Measurements from ENCODE around the gene CELF4.
A peak's percentile ranks its signal among the peaks of the same experiment; 100 is the strongest.

Gene CELF4

DNA sequence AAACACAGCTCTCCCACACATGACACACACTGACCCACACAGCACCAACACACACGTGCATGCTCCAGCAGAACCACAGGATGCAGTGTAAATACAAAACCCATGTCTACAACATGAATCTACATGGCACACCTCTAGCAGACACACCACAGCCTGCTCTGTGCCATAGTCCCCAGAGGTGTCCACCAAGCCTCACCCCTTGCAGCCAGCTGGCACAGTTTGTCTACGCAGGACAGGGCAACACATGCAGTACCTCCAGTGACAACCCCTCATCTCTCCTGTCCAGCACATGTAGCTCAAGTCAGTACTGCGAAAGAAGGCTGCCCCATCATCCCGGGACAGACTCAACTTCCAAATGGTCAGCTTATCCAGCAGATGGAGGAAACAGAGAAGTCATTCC lies 18.9 kb downstream of the CELF4 start:
- no peak for DNase-seq (ENCODE audit: low spot score)

DNA sequence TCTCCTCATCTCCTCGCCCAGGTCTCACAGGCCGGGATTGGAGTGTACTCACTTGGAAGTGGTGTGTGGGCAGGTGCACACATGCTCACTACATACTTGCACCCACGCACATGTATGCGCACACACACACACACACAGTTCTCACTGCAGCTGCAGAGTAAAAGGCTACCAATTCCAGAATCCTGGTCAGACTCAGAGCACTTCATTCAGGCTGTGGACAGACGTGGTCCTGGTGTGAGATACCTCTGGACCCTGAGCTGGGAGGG lies 19.4 kb downstream of the CELF4 start:
- DNase-seq (ENCODE audit: low spot score) = no peak

DNA sequence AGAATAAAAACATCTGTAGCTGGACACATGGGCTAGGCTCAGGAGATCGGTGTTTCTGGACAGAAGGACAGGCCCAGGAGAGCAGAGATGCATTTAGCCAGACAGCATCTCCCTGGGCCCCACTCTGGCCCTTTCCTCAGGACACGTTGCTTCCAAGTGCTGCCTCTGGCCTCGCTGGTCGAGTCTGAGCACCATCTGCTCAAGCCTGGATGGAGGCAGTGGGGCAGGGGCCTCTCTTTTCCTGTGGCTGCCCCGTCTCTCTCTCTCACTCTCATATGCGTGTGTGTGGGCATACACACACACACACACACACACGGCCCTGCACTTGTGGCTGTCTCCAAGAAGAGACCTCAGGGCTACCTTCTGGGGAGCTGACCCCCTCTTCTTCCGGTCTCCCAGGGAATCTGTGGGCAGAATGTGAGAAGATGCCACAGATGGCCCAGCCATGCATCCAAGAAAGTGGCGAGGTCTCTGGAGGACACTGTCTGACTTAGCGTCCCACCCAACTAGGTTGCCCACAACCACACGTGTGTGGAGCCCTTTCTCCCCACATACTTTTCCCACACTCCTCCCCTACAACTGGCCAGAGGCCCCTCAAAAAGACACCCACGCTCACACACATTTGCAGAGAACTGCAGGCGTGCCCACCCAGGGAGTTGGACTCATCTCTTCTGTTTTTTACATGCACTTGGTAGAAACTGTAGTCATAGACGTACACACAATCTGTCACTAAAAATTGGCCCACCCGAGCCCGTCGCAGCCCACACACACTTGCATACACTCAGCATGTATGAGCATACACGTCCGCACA lies 19.9 kb downstream of the CELF4 start:
- DNase-seq (ENCODE audit: low spot score) = no peak

DNA sequence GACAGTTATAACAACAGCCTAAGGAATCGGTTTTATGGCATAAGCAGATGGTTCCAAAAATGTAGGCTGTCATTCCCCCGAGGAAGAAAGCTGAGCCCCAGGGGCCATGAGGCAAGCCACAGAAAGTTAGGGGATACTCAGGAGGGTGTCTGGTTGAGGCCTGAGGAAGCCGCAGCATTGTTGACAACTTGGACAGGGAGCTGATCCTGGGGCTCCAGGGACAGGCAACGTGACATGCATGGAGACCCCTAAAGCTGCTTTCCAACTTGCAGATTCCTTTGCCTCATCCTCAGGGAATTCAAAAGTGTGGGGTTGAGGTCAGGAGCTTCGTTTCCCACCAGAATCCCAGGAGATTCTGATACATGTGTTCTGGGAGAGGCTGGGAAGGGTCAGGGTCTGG lies 20.9 kb downstream of the CELF4 start:
- DNase-seq (ENCODE audit: low spot score) = no peak

DNA sequence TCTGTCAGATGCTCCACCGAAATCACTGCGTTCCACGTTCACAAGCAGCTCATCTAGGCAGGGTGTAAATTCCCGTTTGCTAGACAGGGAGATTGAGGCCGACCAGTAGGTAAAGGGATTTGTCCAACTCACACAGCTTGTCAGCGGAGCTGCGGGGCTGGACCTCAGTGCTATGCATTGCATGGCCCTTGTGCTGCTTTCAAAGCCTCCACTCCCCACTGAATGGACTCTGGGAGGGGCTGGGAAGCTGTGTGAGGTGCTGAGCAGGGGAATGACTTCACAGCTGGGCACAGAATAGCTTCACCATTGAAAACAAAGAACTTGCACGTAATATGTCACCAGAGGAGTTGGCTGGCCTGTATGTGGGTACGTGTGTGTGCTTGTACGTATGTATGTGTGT lies 21.4 kb downstream of the CELF4 start:
- DNase-seq (ENCODE audit: low spot score) = no peak

DNA sequence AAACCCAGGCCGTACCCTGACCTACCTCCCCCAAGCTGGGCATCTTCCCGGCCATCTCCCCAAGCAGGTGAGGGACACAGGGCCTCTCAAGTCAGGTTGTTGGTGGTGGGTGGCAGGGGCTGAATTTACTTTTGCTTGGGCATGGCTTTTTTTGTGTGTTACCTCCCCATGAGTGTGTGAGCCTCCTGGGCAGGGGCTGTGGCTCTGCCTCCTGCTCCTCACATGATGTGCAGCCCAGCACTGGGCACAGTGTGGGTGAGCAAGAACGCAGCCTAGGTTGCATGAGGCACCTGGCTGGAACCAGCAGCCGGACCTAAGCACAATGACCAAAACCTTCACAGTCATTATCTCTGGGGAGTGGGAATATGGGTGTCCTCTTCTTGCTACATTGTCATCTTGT lies 22.3 kb downstream of the CELF4 start:
- DNase-seq (ENCODE audit: low spot score) = no peak

DNA sequence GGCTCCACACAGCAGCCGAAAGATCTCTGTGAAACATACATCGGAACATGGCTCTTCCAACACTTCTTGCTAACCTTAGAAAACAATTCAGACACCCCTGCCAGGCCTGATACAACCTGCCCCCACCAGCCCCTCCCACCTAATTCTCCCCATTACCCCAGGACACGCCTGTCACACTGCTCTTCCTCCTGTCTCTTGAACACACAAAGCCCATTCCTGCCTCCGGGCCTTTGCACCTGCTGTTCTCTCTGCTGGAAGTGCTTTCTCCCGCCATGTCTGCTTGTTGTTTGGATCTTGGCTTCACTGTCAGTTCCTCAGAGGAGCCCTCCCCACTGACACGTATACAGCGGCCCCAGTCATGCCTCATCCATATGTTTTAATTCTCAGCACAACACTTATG lies 24.1 kb downstream of the CELF4 start:
- DNase-seq (ENCODE audit: low spot score) = no peak

DNA sequence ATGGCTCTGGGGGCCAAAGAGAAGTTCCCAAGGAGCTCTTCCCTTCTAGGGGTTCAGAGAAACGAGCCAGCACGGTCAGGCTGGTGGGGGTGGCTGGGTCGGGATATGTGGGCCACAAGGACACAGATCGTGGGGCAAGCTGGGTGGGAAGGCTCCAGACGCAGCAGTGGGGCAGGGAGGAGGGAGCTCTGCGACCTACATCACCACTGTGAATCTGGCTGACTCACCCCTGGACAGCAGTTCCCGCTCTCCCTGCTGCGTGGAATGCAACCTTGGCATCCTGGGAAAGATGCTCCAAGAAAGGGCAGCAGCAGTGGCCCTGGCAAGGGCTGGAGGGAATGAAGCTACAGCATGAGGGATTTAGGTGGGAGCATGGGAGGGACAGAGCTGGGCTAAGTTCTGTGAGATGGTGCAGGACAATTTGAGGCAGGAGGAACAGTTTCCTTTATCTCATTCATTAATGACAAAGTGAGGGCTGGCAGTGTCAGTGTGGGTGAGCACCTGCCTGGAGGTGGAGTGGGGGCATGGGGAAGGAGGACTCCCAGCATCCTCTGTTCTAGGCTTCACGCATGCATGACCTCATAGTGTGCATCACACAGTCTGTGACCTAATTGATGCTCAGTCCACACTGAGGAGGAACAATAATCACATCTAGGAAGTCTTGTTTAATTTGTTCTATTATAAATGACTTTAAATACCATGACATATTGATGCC lies 25.0 kb downstream of the CELF4 start:
- no peak for DNase-seq (ENCODE audit: low spot score)

DNA sequence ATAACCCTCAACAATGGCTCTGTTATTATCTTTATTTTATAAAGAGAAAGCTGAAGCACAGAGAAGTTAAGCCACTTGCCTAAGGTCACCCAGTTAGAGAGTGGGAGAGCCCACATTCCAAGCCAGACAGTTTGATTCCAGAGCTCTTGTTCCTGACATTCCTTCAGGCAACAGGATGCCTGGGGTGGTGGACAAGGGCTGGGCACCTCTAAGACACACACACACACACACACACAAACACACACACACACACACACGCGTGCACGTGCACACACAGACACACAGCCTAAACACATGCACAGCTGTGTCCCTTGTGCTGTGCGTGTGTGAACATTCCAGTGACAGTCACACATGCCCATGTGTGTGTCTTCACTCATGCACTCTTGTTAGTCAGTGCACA lies 26.4 kb downstream of the CELF4 start:
- DNase-seq (ENCODE audit: low spot score) = no peak

DNA sequence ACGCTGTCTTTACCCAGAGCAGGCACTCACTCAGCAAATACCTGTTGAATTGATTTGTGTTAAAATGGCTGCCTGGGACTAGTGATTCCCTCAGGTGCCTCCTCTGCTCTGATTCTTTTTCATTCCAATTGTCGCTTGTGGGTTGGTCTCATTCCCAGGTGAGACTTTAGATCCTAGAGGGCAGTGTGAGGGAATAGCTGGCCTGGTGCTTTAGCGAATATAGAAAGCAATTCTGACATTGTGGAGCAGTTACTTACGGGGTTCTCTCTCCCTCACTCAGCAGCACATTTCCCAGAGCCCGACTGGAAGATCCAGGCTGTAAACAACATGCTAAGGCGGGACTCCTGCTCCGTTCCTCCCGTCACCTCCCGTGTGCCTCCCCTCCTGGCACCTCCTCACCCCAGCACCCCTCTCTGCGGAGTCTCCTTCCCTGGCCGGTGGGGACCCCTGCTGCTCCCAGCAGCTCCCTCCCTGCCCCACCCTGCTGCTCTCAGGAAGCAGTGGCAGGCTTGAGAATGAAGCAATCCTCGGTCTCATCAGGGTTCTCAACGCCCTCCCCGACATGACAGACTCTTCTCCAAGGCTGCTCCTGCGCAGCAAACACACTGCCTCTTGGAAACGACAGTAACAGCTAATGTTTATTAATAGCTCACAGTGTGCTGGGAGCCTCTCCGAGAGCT lies 26.9 kb downstream of the CELF4 start:
- DNase-seq (ENCODE audit: low spot score) = no peak

DNA sequence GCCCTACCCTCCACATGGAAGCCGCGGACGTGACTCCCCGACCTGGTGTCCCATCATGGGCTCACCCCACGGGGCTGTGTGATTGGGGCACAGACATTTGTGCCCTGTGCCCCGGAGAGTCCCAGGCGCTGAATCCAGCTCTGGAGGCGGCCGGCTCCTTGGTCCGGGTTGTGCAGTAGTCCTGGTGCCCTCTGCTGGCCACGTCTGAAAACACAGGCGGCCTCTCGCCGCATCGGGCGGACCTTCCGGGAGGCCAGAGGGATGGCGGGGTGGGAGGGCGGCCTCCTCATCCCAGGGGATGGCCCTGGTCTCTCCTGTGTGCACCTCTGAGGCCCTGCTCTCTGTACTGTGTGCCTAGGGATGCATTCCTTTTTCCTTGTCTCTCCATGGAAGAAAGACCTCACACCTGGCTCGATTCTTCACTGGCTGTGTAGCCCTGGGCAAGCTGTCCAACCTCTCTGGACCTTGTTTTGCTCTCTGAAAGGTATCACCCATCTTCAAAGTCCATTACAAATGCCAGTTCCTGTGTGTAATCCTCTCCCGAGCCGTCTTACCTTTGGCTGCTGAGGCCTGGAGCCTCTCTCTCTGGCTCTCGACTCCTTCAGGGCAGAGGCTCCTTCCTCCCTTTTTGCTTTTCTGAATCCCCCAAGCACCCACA lies 27.6 kb downstream of the CELF4 start:
- DNase-seq (ENCODE audit: low spot score) = peak; percentile 93

DNA sequence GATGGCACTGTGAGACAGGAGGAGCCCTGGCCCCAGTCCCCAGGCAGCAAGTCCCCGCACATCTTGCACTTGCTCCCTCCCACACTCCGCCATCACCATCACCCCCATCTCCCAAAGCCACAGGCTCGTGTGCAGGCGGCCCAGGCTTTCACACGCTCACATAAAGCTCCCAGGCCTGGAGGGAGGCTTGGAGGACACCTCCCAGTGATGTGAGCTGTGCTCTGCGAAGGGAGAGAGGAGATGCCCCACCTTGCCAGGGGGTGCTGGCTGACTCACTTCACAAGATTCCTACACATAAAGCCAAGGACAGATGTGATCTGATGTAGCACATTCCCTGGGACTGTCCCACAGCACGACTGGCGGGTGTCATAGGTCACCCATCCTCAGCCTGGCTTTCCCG lies 28.9 kb downstream of the CELF4 start:
- no peak for DNase-seq (ENCODE audit: low spot score)

DNA sequence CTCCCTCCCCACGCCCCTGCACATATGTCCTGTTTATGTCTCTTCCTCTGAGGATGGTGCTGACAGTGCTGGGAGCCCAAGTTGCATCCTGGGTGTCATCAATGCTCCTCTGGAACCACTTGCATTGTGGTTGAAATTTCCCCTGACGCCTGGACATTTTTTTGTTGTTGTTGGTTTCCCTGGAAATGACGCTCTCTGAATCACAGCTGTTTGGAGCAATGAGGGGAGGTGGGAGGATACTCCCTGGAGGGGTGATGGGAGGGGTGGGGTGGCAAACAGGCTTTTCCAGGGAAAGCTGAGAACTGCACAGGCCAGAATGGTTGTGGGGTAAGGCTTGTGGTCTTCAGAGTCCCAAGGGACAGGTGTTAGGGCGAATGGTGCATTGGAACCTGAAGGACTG lies 29.6 kb downstream of the CELF4 start:
- DNase-seq (ENCODE audit: low spot score) = peak; percentile 30

DNA sequence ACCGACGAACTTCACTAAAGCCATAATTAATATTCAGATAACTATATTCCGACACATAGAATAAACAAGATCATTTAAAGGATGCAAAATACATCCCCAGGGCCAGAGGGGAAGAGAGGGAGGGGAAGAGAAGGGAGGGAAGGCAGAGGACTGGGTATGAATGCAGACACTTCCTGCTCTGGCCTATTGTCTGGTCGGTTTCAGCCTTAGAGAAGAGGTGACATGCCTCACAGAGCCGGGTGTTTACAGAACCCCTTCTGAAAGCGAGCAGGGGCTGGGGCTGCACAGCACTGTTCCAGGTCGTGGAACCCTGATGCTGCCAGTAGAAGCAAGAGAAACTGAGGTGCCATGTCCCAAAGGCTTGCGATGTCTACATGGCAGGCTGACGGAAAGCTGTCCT lies 31.0 kb downstream of the CELF4 start:
- no peak for DNase-seq (ENCODE audit: low spot score)

DNA sequence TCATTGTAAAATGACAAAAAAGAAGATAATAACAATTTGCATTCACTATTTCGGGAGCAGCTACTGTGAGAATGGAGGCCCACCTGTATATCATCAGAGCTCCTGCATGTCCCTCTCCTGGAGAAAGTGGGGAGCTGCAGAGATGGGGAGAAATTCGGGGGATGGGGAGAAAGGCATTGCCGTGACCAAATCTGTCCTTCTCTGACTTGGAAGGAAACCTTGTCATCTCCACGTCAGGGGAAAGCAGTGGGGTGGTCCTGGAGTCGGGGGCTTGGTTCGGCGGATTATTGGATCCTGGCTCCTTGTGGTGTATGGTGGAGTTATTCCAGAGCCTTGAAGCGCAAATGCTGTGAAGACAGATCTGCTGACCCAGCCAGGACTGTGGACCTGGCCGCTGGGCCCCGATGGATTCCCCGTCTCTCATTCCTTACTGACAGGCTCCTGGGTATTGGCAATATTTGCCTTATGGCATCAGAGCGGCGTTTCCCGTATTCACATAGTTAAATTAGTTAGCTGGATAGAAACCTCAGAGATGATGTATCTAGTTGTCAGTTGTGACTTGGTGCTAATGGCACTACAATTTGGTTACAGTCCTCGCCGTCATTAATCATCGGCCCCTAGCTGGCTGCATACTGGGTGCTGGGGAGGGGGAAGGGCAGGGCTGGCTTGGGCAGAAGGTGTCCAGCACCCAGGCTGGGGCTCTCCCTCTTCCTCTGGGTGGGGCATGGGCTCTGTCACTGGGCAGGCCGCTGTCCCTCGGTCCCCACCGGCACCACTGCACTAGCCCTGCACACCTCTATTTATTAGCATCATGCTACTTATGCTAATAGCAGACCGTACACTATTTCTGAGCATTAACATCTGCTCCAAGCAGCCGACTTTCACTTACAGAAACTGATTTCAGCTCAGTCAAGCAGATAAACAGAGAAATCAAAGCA lies 31.7 kb downstream of the CELF4 start:
- DNase-seq (ENCODE audit: low spot score) = no peak

DNA sequence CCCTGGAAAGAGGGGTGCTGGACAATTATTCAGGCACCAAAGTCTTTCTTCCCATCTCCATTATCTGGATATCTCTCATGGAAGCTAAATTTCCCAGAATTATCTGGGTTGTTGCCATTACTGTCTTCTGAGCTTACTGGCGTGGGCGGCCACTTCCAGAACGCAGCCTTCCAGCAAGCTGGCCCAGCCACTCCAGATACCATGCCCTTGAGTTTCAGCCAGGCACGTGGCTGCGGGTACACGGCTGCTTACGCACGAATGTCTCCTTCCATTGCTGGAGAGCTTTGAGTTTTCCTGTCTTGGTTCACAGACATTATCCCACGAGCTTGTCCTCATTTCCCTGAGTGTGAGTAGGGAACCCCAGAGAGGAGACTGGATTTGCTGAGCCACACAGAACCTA lies 32.7 kb downstream of the CELF4 start:
- no peak for DNase-seq (ENCODE audit: low spot score)

DNA sequence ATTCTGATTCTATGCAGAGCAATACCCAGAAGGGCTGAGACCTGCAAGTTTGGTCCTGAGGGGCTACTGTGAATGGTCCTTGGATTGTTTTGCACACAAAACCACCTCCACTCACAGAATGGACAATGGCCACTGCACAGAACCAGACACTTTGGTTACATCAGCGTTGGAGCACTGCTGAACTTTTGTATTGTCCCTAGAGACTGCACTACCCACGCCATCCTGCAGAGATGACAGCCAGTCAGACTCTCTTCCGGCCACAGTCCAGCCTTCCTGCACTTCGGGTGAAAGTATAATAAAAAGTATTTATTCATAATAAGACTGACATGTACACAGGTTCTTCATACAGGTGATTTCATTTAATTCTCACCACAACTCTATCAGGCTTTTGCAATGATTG lies 35.7 kb downstream of the CELF4 start:
- peak; percentile 32 for DNase-seq (ENCODE audit: low spot score)

DNA sequence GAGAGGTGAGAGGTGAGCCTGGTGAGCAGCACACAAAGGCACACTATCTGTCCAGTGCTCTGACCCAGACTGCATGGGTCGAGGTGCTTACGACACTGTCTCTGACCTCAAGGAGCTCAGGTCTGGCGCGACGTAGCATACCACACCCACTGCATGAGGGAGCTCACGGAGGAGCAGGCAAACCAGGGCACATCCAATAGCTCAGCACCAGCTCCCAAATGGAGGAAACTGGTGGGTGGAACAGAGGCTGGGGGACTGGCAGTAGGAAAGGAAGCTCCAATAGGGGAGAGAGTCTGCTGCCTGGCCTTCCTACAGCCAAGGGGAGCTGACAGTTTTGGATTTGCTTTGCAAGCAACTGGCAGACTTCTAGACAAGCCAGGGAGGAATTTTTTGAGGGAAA lies 36.3 kb downstream of the CELF4 start:
- no peak for DNase-seq (ENCODE audit: low spot score)

DNA sequence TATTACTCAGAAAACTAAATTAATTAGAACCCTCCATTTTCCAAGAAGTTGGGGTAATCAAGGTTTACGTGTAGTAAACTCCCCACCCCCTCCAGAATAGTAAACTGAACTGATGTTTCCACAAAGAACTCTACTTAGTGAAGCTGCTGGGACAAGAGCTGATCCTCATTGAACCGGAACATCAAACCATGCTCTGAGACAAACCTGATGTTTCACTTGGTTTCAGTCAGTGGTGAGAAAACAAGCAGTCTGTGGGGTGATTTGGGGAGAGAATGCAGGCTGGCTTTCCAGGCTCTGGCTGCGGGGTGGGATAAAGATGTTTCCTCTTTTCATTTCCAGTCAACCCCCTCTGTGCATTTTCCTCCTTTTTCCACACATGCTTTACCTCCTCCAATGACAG lies 38.2 kb downstream of the CELF4 start:
- no peak for DNase-seq (ENCODE audit: low spot score)

DNA sequence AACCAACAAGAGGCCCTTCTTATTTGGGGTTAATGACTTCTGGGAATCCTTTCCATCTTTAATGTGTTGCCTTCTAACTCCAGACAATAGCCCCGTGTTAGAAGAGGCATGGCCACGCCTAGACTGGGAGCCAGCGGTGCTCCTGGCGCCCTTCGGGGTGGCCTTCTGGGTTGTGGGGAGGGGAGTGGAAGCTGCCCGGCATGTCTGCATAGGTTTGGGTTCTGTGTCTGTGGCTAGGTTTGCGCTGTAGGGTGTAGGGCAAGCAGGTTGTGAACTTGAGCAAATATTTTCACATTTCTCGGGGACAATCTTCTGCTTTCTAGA lies 40.4 kb downstream of the CELF4 start:
- no peak for DNase-seq (ENCODE audit: low spot score)

DNA sequence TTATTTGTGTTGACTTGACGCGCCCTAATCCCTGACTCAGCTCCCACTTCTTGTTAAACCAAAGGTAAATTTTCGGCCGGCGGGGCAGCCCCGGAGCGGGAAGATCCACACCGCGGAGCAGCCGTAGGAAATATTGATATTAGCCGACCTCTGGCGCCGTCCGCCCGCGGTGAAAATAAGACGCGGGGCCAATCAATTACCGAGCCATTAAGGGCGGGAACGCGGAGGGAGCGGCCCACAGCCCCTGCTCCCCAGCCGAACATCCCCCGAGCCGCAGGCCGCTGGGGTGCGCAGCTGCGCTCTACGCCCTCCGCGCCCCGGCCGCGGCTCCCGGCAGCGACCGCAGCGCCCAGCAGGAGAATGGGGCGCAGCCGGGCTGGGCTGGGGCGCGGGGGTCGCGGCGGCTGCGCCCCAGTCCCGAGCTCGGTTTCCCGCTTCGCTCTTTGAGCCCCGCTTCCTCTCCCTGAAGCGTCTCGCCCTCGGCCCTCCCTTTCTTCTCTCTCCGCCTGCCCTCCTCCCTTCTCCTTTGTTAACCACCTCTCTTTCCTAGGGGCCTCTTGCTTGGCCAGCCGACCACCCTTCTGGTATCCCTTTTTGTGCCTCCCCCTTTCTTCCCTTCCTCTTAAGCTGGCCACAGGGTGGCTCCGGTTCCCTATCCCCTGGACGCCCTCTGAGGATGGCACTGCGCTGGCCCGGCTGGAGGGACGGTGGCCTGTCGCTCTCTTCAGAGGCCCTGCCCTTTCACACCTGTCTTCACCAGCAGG lies 40.9 kb downstream of the CELF4 start:
- DNase-seq (ENCODE audit: low spot score) = no peak
